Caco-2 (cell line): Measurements from ENCODE around the gene FRYL. TPM values are rescaled to one million over a fixed set of nuclear protein-coding genes. Genes with fewer than 3 reads are reported as not detected.
"Not testable (repeated sequence)": the region's sequence is repeated elsewhere in the genome, so short reads cannot be mapped to it uniquely, and the experiment has no call there.

Experiments
- BruUV-seq: library from RNA; stranded (reverse); fragments of 400-500 nt; replicated peaks from 2 replicates; lab custom pipeline; 2021; lab: Mats Ljungman, UMichigan
- CTCF ChIA-PET: fragments of 300-600 bp; sonication (Branson Sonifier 250); formaldehyde crosslinking; loops from one replicate; lab custom pipeline; 2022; ENCODE audit warnings: antibody characterized with exemption; lab: Charles Lee
- POLR2A ChIA-PET: fragments of 300-600 bp; sonication (Branson Sonifier 250); formaldehyde crosslinking; loops from one replicate; lab custom pipeline; 2022; ENCODE audit warnings: antibody characterized with exemption; lab: Charles Lee
- DNase-seq, 2 experiments: peaks; one replicate each; pipeline versions ENCODE4 v3.0.0 to v3.0.0-alpha.2; 2020 to 2022
- H3K27me3 ChIP-seq: replicated peaks from 2 replicates; pipeline ENCODE4 v1.6.0; 2011; ENCODE audit warnings: low read length; ENCODE audit not compliant: control insufficient read depth, insufficient read depth
- H3K36me3 ChIP-seq: 2 replicates; pipeline ENCODE4 v1.5.1; 2011; ENCODE audit warnings: low read length; ENCODE audit not compliant: control insufficient read depth, insufficient read depth
- H3K4me1 ChIP-seq: fragments of 250-450 bp; sonication (Bioruptor Pico); 2 replicates; pipeline ENCODE4 v1.5.1; 2020; ENCODE audit warnings: mild to moderate bottlenecking
- H3K4me3 ChIP-seq: 2 replicates; pipeline ENCODE4 v1.5.1; 2011; ENCODE audit warnings: low read depth, mild to moderate bottlenecking, control low read depth, low read length
- H3K9me3 ChIP-seq: fragments of 250-450 bp; sonication (Bioruptor Pico); 2 replicates; pipeline ENCODE4 v1.5.1; 2020; ENCODE audit warnings: mild to moderate bottlenecking, moderate library complexity
- H3K27ac Mint-ChIP-seq: one replicate; pipeline ENCODE4 v1.8.0; 2022; ENCODE audit warnings: mixed read lengths; ENCODE audit not compliant: unreplicated experiment
- H3K27me3 Mint-ChIP-seq: one replicate; pipeline ENCODE4 v1.8.0; 2022; ENCODE audit warnings: mixed read lengths; ENCODE audit not compliant: insufficient read depth, unreplicated experiment
- H3K36me3 Mint-ChIP-seq: one replicate; pipeline ENCODE4 v1.8.0; 2022; ENCODE audit warnings: mild to moderate bottlenecking, mixed read lengths; ENCODE audit not compliant: insufficient read depth, unreplicated experiment
- H3K4me1 Mint-ChIP-seq: one replicate; pipeline ENCODE4 v1.8.0; 2022; ENCODE audit warnings: low read depth, mixed read lengths; ENCODE audit not compliant: unreplicated experiment
- H3K4me3 Mint-ChIP-seq: one replicate; pipeline ENCODE4 v1.8.0; 2022; ENCODE audit warnings: mild to moderate bottlenecking, moderate library complexity, mixed read lengths; ENCODE audit not compliant: unreplicated experiment
- H3K9me3 Mint-ChIP-seq: one replicate; pipeline ENCODE4 v1.8.0; 2022; ENCODE audit warnings: mixed read lengths; ENCODE audit not compliant: unreplicated experiment
- intact Hi-C: fragments of 100-400 bp; cut with micrococcal nuclease; formaldehyde crosslinking; loops from one replicate; pipeline ENCODE4 v1.10.0; 2022; ENCODE audit not compliant: unreplicated experiment
- total RNA-seq: library from RNA; stranded (reverse); gene quantifications from 2 replicates; pipeline ENCODE4 v1.2.3, GENCODE V29; 2022
- TF ChIP-seq, protein P1 (sequence below), 2 experiments: fragments of 200-600 bp in 1 of 2; IDR thresholded peaks; 1 replicate in 1 of 2; 2 replicates in 1 of 2; pipeline versions ENCODE4 v1.5.1 to v1.8.0; 2011 to 2022; ENCODE audit warnings: antibody characterized with exemption in 1 of 2, control low read depth in 1 of 2, inconsistent platforms in 1 of 2, low read depth in 1 of 2, low read length in 1 of 2, mild to moderate bottlenecking in 1 of 2, moderate library complexity in 1 of 2; ENCODE audit not compliant: insufficient read depth in 1 of 2, severe bottlenecking in 1 of 2, unreplicated experiment in 1 of 2

FRYL gene
- total RNA-seq, 1 experiment from 2014 or later: 27.4 TPM

DNA sequence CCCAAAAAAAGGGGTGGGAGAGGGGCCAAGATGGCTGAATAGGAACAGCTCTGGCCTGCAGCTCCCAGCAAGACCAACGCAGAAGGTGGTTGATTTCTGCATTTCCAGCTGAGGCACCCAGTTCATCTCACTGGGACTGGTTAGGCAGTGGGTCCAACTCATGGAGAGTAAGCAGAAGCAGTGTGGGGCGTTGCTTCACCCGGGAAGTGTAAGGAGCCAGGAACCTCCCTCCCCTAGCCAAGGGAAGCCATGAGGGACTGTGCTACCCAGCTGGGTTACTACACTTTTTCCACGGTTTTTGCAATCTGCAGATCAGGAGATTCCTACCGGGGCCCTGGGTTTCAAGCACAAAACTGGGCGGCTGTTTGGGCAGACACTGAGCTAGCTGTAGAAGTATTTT is 36.9 kb upstream of the FRYL start:
- no peak for DNase-seq
- H3K4me1 ChIP-seq: peaks cover 11% of the 10 kb centered on the region
- intact Hi-C loops: no loop called here
- CTCF ChIA-PET: no interaction called here
- no peaks in the 10 kb centered on the region for H3K36me3 ChIP-seq
- POLR2A ChIA-PET: no interaction called here
- Mint-ChIP-seq H3K36me3 (no peaks in the 10 kb centered on the region), H3K4me3 (no peak overlapping the region), H3K9me3 (no peaks in the 10 kb centered on the region), H3K27ac (no peak overlapping the region), H3K27me3 (no peaks in the 10 kb centered on the region), H3K4me1 (peaks cover 20% of the 10 kb centered on the region)
- BruUV-seq: no TSS peak
- H3K9me3 ChIP-seq: no peaks in the 10 kb centered on the region
- no peaks in the 10 kb centered on the region for H3K27me3 ChIP-seq
- TF ChIP-seq, protein P1, sequence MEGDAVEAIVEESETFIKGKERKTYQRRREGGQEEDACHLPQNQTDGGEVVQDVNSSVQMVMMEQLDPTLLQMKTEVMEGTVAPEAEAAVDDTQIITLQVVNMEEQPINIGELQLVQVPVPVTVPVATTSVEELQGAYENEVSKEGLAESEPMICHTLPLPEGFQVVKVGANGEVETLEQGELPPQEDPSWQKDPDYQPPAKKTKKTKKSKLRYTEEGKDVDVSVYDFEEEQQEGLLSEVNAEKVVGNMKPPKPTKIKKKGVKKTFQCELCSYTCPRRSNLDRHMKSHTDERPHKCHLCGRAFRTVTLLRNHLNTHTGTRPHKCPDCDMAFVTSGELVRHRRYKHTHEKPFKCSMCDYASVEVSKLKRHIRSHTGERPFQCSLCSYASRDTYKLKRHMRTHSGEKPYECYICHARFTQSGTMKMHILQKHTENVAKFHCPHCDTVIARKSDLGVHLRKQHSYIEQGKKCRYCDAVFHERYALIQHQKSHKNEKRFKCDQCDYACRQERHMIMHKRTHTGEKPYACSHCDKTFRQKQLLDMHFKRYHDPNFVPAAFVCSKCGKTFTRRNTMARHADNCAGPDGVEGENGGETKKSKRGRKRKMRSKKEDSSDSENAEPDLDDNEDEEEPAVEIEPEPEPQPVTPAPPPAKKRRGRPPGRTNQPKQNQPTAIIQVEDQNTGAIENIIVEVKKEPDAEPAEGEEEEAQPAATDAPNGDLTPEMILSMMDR (IDR thresholded peaks at IDR 0.05; ENCODE audit: insufficient read depth in 1 of 2, low read depth in 1 of 2, low read length in 1 of 2, severe bottlenecking in 1 of 2, unreplicated experiment in 1 of 2): no peak
- H3K4me3 ChIP-seq: no peak overlapping the region

DNA sequence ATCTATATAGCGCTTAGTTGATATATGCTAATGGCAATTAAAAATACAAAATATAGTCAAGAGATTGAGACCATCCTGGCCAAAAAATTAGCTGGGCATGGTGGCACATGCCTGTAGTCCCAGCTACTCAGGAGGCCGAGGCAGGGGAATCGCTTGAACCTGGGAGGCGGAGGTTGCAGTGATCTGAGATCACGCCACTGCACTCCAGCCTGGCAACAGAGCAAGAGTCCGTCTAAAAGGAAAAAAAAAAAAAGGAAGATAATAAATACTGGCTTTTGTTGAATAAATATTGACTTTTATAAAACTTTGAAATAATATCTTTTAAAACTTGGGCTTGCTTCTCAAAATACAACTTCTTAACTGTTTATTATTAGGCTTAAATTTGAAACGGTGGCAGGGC is 36.2 kb upstream of the FRYL start:
- H3K4me3 Mint-ChIP-seq, H3K27ac Mint-ChIP-seq, BruUV-seq, DNase-seq, H3K27me3 Mint-ChIP-seq, H3K36me3 Mint-ChIP-seq, H3K27me3 ChIP-seq, H3K9me3 ChIP-seq, intact Hi-C loops, H3K4me3 ChIP-seq, H3K9me3 Mint-ChIP-seq, H3K36me3 ChIP-seq, POLR2A ChIA-PET: not testable (repeated sequence)
- peaks cover 11% of the 10 kb centered on the region for H3K4me1 ChIP-seq
- peaks cover 20% of the 10 kb centered on the region for H3K4me1 Mint-ChIP-seq
- CTCF ChIA-PET: interaction anchor here (0.6 kb wide), 1 partner anchor 554 kb away, joined by 3 read pairs; no protein-coding TSS in a partner anchor

DNA sequence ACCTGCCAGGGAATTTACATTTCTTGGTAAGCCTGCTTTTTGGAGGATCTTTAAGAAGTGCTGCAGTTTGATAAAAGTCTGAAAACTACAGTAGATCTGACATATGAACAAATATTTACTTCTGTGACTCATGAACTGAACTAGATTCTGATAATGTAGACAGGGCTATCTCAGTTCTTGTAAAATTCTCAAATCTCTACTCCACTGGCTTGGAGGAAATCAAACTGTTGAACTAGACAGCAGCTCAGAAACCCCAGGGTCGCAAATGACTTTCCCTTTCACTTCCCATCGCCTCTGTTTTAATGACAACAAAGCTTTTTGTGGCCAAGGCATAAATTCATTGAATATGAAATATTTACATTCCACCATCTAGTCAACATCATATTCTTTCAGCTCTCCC is 35.4 kb upstream of the FRYL start:
- Histone ChIP-seq H3K27me3 (no peaks in the 10 kb centered on the region), H3K4me3 (no peak overlapping the region), H3K36me3 (no peaks in the 10 kb centered on the region), H3K9me3 (no peaks in the 10 kb centered on the region), H3K4me1 (peaks cover 11% of the 10 kb centered on the region)
- no peak overlapping the region for H3K27ac Mint-ChIP-seq
- POLR2A ChIA-PET: no interaction called here
- CTCF ChIA-PET: interaction anchor here (0.6 kb wide), 1 partner anchor 553 kb away, joined by 3 read pairs; no protein-coding TSS in a partner anchor
- intact Hi-C loops: loop anchor here (1.0 kb wide), 1 partner anchor 15 kb away; no protein-coding TSS in a partner anchor
- TF ChIP-seq, protein P1 (IDR thresholded peaks at IDR 0.05; ENCODE audit: insufficient read depth in 1 of 2, low read depth in 1 of 2, low read length in 1 of 2, severe bottlenecking in 1 of 2, unreplicated experiment in 1 of 2): no peak
- no peaks in the 10 kb centered on the region for H3K36me3 Mint-ChIP-seq
- peaks cover 20% of the 10 kb centered on the region for H3K4me1 Mint-ChIP-seq
- no peaks in the 10 kb centered on the region for H3K9me3 Mint-ChIP-seq
- no TSS peak for BruUV-seq
- no peaks in the 10 kb centered on the region for H3K27me3 Mint-ChIP-seq
- no peak overlapping the region for H3K4me3 Mint-ChIP-seq
- DNase-seq: no peak

- DNase-seq: no peak
- ChIA-PET CTCF (no interaction called here), POLR2A (no interaction called here)
- Mint-ChIP-seq H3K4me1 (peaks cover 16% of the 10 kb centered on the region), H3K27me3 (no peaks in the 10 kb centered on the region), H3K27ac (no peak overlapping the region), H3K9me3 (no peaks in the 10 kb centered on the region), H3K36me3 (no peaks in the 10 kb centered on the region), H3K4me3 (no peak overlapping the region)
- Histone ChIP-seq H3K27me3 (no peaks in the 10 kb centered on the region), H3K4me3 (no peak overlapping the region), H3K9me3 (no peaks in the 10 kb centered on the region), H3K4me1 (peaks cover 11% of the 10 kb centered on the region), H3K36me3 (no peaks in the 10 kb centered on the region)
- intact Hi-C loops: no loop called here
- BruUV-seq: no TSS peak
- TF ChIP-seq, protein P1 (IDR thresholded peaks at IDR 0.05; ENCODE audit: insufficient read depth in 1 of 2, low read depth in 1 of 2, low read length in 1 of 2, severe bottlenecking in 1 of 2, unreplicated experiment in 1 of 2): no peak
Measured at GRCh38 chr4:48813964-48814363, 33.9 kb upstream of the FRYL start.
